ENCODE results near the gene RAB43.

- no peak for TF ChIP-seq CTCF (IDR thresholded peaks at IDR 0.05; ENCODE audit: low read length)
- no peak for TF ChIP-seq EZH2 (IDR thresholded peaks at IDR 0.05; ENCODE audit: borderline replicate concordance, low read length)
Measured at GRCh38 chr3:129063091-129063640, 58.4 kb downstream of the RAB43 start.

Data from OCI-LY1 (cell line).